MM.1S (cell line): ENCODE data around the gene BCL2.

Source experiments
- CTCF ChIP-seq: fragments of 300-600 bp; sonication (generic); IDR thresholded peaks from 2 replicates; pipeline ENCODE4 v1.5.1; 2016; ENCODE audit warnings: antibody characterized with exemption, low read length, mixed read lengths
- EZH2 ChIP-seq: fragments of 300-600 bp; sonication (generic); optimal IDR thresholded peaks from 2 replicates; pipeline ENCODE3; 2017; ENCODE audit warnings: low read depth, mild to moderate bottlenecking, antibody characterized with exemption, low read length, mixed read lengths
- EZH2phosphoT487 ChIP-seq: fragments of 300-600 bp; sonication (generic); IDR thresholded peaks from 2 replicates; pipeline ENCODE4 v1.6.1; 2018; ENCODE audit warnings: antibody characterized with exemption, low read length

GRCh38 chr18:63186520-63187222 is 132.9 kb downstream of the BCL2 start:
- TF ChIP-seq EZH2 (no peak), CTCF (no peak), EZH2phosphoT487 (no peak)
